HG03095 (cell line): ENCODE data around the gene CDK5RAP3.
A peak's percentile ranks its signal among the peaks of the same experiment; 100 is the strongest.
"Not testable (repeated sequence)": the region's sequence is repeated elsewhere in the genome, so short reads cannot be mapped to it uniquely, and the experiment has no call there.

Experiments
- ATAC-seq: cut with Tn5 transposase; IDR thresholded peaks from one replicate; pipeline ENCODE4 v1.9.1; 2021; ENCODE audit warnings: moderate library complexity; ENCODE audit not compliant: unreplicated experiment

The CDK5RAP3 gene

DNA sequence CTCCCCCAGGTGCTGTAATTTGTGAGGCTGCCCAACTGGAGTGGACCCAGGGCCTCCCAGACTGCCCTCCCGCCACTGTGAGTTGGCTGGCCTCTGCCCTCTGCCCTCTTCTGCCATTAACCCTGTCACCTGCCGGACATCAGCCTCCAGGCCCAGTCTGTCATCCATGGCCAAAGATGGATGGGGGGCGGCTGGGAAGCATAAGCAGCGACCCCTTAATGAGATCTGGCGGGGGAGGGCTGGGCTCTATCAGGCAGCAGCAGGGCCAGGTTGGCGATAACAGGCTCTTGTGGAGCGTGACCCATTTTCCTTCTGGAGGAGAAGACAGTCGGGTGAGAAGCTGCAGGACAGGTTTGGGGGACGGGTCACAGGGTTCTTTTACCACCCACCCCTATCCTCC, 25.3 kb downstream of the CDK5RAP3 start:
- ATAC-seq: no peak

DNA sequence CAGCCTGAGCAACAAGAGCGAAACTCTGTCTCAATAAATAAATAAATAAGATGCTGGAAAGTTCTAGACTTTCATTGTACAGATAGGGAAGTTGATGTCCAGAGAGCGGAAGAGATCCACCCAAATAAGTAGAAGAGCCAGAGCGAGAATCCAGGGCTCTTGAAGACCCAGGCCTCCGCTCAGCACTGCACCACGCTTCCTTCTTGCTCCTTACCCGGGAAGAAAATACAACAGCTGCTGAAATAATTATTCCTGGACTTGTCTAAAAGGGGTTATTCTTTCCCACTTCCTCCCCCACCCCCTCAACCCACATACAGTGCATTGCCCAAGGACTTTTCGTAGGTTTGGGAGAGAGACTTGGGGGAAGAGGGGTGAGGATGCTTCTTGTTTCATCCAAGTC, 26.7 kb downstream of the CDK5RAP3 start:
- no peak for ATAC-seq

DNA sequence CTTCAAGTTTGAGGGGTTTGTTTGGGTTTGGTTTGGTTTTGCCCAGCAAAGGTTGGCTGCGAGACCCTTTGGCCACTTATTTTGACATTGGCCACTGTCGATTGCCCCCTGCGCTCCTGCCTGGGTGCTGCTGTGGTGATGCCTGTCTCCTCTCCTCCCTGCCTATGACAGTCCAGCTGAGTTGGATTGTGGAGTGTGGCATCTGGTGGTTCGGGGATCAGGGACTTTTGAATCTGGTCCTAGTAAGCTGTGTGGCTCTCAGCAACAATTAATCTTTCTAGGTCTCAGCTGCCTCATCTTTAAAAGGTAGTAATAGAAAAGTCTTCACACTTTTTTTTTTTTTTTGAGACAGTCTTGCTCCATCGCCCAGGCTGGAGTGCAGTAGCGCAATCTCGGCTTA, 27.1 kb downstream of the CDK5RAP3 start:
- ATAC-seq: no peak

DNA sequence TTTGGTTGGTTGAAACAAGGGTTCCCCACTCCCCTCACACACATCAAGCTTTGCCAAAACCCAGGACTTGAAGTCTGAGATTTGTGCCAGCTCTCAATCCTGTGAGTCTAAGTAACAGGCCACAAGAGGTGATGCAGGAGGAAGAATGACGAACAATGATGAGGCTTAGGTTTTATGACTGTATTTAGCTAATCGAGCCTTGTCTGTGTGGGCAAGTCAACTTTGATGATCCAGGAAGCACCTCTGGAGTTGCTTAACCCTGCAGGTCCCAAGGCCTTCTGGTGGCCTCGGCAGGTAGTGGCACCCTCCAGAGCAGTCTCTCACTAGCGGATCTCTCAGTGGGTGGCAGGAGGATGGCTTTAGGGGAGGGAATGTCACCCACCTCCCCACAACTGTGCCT, 28.7 kb downstream of the CDK5RAP3 start:
- ATAC-seq: no peak

DNA sequence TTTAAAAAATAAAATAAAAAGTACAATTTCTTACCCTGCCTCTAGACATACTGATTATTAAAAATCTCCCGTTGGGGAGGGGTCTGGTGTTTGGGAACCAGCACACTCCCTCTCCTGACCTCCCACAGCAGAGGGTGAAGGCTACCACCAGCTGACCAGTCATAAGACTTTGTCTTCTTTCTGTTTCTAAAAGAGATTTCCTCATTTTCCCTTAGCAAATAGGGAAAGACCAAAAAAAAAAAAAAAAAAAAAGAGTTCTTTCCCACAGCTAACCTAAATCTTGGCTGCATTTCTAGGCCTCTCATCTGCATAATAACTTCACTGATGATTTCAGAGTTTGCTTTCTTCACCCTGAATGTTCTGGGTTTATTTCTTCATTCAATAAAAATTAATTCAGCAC, 30.3 kb downstream of the CDK5RAP3 start:
- ATAC-seq: no peak

DNA sequence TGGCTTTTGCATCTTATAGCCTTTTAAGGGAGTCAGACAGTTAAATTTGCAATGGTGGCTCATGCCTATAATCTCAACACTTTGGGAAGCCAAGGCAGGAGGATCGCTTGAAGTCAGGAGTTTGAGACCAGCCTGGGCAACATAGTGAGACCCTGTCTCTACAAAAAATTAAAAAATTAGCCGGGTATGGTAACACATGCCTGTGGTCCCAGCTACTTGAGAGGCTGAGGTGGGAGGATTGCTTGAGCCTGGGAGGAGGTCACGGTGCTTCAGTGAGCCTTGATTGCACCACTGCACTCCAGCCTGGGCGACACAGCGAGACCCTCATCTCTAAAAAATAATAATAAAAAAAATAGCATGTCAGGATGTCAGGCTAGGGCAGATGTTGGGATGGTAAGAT, 30.7 kb downstream of the CDK5RAP3 start:
- ATAC-seq: not testable (repeated sequence)

DNA sequence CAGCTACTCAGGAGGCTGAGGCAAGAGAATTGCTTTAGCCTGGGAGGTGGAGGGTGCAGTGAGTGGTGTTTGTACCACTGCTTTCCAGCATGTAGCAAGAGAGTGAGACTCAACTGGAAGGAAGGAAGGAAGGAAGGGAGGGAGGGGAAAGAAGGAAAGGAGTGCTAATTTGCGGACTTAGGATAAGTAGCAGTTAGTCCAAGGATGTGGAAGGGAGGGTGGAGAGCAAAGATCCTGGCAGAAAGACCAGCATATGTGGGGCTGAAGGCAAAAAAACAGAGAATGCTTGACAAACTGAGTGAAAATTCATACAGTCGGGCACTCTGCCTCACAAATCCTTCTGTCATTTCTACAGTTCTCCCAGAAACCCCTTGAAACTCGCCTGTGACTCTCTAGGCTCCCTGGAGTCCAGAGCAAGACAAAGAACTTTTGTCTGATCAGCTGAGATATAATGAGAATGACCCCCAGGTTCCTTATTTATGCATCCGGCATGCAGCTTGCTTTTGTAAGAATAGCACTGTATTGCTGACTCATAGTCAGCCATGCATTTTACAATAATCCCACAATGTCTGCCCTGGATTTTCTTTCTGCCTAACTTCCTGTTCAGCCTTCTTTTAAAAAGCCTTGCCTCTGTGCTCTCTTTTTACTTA, 31.5 kb downstream of the CDK5RAP3 start:
- ATAC-seq: peak; percentile 47

DNA sequence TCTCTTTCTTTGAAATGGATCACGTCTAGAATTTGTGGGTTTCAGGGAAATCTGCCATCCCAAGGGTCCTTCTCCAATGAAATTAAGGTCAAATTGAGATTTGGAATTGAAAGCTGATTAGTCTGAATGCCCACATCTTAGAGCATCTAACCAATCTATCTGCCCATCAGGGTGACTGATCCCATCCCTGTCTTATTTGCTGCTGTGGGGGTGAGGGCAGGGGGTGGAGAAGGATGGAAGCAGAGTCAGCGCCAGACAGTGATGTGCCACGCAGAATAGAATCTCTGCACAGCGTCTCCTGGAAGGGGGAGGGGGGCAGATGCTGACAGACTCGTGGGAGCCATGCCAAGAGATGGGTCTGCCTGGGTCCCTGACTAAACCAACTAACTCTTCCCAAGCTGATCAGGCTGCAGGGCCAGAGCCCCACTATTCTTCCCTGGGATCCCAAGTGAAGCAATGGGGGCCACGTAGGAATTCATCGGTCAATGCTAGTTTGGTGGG, 32.1 kb downstream of the CDK5RAP3 start:
- no peak for ATAC-seq

DNA sequence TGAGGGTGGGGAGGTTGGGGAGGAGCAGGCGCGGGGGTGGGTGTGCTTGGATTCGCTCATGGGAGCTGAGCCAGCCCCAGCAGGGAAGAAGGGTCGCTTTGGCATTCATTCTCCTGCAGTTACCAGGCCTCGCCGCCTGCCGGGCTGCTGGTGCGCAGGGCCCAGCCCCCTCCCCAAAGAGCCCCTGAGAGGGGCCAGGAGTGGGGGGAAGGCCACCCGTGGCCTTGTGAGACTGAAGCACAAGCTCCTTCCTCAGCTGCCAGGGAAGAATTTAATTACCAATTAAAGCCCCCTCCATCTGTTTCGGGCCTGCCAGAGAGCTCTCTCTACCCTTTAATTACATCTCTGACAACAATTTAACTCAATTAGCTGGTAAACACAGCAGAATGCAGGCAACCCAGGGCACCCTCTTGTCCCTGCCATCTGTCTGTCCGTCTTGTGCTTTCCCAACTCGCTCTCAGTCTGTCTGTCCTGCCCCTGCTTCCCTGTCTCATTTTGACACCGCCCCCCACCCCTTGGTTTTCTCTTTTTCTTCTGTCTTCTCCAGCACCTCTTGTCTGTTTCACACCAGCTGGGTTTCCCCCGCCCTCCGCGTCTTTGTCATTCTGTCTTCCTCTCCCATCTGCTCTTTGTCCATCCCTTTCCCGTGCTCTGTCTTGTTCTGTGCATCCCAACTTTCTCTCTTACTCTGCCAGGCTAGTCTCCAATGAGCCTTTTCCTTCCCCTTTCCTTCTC, 32.7 kb downstream of the CDK5RAP3 start:
- no peak for ATAC-seq

DNA sequence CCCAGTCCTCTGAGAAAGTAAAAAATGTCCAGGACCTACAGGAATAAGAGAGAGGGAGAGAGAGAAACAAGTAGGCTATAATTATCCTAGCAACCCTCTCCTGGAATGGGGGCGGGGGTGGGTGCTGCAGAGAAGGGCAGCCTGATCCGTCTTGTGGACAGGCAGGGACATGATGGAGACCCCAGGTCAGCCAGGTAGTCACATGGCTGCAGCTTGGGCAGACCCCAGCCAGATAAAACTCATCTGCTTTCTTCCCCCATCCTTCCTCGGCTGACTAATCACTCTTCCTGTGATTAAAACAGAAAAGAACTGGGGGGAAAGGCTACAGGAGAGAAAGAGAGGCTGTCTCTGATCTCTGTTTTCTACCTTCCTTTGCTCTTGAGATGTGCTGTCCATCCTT, 34.1 kb downstream of the CDK5RAP3 start:
- no peak for ATAC-seq

DNA sequence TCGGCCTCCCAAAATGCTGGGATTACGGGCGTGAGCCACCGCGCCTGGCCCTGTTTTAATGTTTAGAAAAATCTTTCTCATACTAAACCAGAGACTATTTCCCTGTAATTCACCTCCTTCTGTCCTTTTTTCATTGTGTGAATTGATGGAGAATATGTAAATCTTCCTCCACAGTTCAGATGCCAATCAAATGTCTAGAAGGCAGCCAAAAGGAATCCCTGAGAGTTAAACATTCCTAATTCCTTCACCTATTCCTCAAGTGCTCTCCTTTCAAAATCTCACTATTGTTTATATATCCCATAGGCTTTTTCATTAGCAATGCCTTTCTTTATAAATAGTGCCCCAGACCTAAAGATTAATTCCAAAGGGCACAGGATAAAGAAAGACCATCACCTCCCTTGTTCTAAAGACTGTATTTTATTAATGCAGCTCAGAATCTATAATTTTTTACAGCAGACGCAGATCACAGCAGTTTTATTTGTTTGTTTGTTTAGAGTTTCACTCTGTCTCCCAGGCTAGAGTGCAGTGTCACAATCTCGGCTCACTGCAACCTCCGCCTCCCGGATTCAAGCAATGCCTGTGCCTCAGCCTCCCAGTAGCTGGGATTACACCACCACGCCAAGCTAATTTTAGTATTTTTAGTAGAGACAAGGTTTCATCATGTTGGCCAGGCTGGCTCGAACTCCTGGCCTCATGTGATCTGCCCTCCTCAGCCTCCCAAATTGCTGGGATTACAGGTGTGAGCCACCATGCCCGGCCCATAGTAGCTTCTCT, 36.2 kb downstream of the CDK5RAP3 start:
- ATAC-seq: no peak

DNA sequence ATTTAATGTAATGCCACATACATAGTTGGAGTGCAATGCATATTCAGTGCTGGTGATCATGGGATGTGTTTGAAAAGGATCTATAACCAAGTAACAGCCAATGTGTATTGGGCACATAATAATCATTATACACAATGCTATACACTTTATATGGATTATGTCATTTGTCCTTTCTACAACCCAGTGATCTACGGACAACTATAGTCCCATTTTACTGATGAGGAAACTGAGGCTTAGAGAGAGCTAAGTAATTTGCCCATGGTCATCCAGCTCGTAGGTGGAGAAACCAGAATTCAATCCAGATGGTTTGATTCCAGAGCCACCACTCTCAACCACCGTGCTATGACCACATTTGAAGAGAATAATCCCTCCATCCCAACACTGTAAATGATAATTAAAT, 39.3 kb downstream of the CDK5RAP3 start:
- no peak for ATAC-seq

DNA sequence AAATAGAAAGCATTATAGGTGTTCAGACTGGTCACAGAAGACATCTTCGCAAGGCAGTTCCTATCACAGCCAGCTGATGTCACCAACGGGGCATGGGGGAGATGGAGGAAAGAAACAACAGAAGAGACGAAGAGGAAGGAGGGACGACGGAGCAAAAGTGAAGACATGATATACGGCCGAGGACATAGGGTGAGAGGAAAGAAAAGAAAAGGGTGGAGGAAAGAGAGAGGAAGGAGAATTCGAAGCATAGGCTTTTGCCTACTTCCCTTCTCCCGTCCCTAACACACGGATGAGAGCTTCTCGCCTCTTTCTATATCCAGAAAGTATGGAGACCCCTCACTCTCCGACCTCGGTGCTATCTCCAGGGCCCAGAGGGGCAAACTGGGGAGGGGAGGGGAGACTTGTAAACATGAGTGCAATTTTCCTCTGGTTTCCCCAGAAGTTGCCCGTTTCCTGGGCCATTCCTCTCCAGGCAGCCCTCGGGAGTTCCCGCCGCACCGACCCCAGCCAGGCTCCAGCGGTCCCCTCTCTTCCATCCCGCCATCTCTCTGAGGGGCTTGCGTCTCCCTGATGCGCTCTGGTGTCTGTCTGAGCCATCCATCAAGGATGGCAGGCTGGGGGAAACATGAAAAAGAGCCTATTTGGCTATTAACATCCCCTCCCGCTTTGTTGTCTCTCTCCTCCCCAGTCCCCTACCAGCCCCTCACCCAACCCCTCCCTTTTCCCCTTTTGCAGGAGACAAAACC, 40.7 kb downstream of the CDK5RAP3 start:
- ATAC-seq: no peak

DNA sequence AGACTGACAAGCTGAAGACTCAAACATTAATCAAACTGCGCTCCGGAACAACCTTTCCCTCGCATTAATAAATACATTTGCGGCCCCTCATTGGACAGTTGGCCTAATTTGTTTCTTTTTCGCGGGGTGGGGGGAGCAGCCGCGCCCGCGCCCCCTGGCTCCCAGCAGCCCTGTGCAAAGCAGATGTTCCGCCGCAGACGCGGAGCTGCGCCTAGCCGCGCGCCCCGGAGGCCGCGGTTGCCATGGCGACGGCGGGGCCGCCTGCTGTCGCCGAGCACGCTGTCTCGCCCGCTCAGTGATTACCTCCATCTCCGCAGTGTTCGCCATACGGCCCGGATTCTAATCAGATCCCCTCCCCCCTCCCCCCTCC, 41.2 kb downstream of the CDK5RAP3 start:
- ATAC-seq: no peak

DNA sequence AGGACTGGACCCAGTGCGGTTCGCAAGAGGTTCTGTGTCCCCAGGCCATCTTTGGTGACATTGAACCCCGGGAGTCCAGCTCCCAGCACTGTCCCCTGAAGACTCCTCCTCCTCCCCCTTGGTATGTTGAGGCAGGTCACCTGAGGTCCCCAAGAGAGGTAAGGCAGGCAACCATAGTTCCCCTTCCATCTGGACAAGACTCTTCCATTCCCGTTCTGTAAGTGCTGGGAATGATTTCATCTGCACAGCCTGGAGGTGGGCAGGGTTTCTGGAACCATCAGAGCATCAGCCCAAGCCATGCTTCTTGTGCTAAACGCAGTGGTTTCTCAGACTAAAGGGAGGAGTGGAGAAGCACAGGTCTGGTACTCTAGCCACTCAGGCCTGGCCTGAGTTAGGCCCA, 41.7 kb downstream of the CDK5RAP3 start:
- no peak for ATAC-seq

DNA sequence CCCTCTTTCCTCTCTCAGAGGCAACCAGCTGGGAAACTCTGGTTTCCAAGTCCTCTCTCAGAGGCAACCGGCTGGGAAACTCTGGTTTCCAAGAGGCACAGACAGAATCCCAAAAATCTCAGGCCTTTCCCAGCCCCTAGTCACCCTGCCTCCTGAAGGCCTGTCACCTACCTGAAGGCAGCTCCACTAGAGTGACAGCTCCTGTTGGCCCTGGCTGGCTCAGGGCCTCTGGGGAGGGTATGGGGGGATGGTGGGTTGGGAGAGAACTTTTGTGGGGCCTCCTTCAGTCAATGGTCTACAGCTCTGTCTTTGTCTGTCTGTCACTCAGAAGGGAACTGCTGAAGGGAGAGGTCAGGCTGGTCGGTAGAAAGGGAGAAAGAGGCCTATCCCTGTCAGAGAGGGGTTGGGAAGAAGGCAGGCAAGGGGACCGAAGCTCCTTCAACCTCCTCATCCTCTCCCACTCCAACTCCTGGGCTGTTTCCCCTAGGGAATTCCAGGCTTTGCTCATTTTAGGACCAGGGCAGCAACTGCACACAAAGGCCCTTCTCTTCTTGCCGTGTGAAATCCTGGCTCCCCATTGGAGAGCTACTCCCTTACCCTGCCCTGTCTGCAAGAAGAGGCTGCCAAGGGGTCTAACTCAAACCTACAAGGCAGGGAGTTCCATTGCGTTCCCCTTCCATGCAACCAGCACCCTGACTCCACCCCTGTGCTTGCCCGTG, 43.1 kb downstream of the CDK5RAP3 start:
- ATAC-seq: no peak

DNA sequence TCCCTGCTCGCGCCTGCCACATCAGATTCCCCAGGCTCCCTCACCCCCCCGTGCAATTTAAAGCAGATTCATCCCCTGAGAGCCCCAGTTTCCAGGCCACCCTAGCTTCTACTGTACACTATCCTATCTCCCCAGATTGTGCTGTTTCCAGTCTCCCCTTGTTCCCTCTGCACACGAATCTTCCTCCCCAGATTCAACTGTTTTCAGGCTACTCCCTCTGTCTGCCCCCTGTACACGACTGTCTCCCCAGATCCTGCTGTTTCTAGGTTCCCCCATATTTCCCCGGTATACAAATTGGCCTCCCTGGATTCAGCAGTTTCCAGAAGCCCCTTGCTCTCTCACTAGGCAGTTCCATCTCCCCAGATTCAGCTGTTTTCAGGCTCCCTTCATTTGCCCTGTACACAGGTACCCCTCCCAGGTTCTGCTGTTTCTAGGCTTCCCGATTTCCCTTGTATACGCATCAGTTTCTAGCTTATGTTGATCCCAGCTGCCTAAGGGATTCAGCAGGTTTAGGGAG, 43.7 kb downstream of the CDK5RAP3 start:
- ATAC-seq: no peak

DNA sequence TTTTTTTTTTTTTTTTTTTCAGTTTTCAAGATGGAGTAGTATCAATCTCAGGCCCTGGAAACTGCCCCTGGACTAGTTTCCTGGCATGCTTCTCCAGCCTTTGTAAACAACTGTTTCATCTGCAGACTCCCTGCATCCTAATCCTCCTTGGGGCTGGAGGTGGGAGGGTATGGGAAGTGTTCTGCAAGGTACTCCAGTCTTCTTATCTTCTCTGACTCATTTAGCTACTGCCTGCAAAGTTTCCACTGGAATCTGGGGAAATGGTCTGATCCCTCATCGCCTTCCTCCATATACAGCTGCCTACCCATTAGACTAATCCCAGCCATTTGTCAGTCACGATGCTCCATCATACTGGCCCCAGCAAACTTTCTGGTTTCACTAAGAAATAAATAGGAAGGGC, 45.2 kb downstream of the CDK5RAP3 start:
- no peak for ATAC-seq

DNA sequence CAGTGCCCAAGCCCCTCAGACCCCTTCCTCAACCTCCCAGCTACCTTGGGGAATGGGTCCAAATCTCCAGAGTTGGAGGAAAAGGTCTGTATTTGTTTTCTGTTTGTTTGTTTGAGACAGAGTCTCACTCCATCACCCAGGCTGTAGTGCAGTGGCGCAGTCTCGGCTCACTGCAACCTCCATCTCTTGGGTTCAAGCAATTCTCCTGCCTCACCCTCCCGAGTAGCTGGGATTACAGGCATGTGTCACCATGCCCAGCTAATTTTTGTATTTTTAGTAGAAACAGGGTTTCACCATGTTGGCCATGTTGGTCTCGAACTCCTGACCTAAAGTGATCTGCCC, 46.9 kb downstream of the CDK5RAP3 start:
- not testable (repeated sequence) for ATAC-seq

DNA sequence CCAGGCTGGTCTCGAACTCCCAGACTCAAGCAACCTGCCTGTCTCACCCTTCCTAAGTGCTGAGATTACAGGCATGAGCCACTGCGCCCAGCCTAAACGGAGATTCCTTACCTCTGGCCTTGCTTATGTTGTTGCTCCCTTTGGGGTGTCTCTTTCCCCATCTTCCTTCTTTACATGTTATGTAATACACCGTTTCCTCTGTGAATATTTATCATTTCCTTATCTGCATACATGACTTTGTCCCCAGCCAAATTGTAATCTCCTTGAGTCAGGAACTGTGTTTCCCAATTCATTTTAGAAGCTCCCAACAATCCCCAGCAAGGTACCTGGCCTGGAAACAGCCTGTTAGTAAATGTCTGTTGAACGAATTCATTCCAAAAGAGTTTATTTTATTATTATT, 51.0 kb downstream of the CDK5RAP3 start:
- no peak for ATAC-seq
